IMR-90 (cell line): Measurements from ENCODE around the gene HS2ST1. TPM values are rescaled to one million over a fixed set of nuclear protein-coding genes. Genes with fewer than 3 reads are reported as not detected.

Source experiments
- ATAC-seq: fragments of 200-7000 bp; cut with Tn5 transposase; 2 replicates; pipeline ENCODE4 v1.9.1; 2020; ENCODE audit warnings: low read depth, mild to moderate bottlenecking, moderate library complexity
- BruUV-seq: library from RNA; stranded (reverse); fragments of 400-500 nt; replicated peaks from 2 replicates; lab custom pipeline; 2021; lab: Mats Ljungman, UMichigan
- CTCF ChIA-PET: fragments of 300-600 bp; formaldehyde crosslinking; extraction: SDS; loops from one replicate; lab custom pipeline; 2021; ENCODE audit warnings: antibody characterized with exemption; lab: Yijun Ruan, JAX
- POLR2A ChIA-PET: fragments of 300-600 bp; sonication (Branson Sonifier 250); formaldehyde crosslinking; loops from one replicate; lab custom pipeline; 2022; ENCODE audit warnings: antibody characterized with exemption; ENCODE audit not compliant: unreplicated experiment; lab: Charles Lee
- DNase-seq: peaks from one replicate; pipeline ENCODE4 v3.0.0; 2013
- H2AFZ ChIP-seq: replicated peaks from 2 replicates; pipeline ENCODE3; 2013; ENCODE audit warnings: low read length, mild to moderate bottlenecking; ENCODE audit not compliant: poor library complexity
- H2AK5ac ChIP-seq: 2 replicates; pipeline ENCODE4 v1.6.1; 2013; ENCODE audit warnings: low read depth, low read length, inconsistent platforms
- H2AK9ac ChIP-seq: replicated peaks from 2 replicates; pipeline ENCODE3; 2013; ENCODE audit warnings: mild to moderate bottlenecking, low read depth, low read length, moderate library complexity; ENCODE audit not compliant: poor library complexity
- H2BK120ac ChIP-seq: 2 replicates; pipeline ENCODE4 v1.6.1; 2013; ENCODE audit warnings: low read depth, low read length, inconsistent platforms
- H2BK15ac ChIP-seq: 3 replicates; pipeline ENCODE4 v1.6.1; 2013; ENCODE audit warnings: low read depth, low read length, inconsistent platforms
- H2BK20ac ChIP-seq: 2 replicates; pipeline ENCODE4 v1.6.1; 2013; ENCODE audit warnings: low read depth, mild to moderate bottlenecking, inconsistent platforms, low read length, moderate library complexity
- H2BK5ac ChIP-seq: 2 replicates; pipeline ENCODE4 v1.6.1; 2013; ENCODE audit warnings: mild to moderate bottlenecking, low read depth, low read length, inconsistent platforms; ENCODE audit not compliant: poor library complexity, severe bottlenecking
- H3K14ac ChIP-seq: replicated peaks from 2 replicates; pipeline ENCODE4 v1.6.1; 2013; ENCODE audit warnings: low read depth, low read length, inconsistent platforms
- H3K18ac ChIP-seq: 2 replicates; pipeline ENCODE4 v1.6.1; 2013; ENCODE audit warnings: low read depth, low read length, control low read depth
- H3K23ac ChIP-seq: 2 replicates; pipeline ENCODE4 v1.6.1; 2013; ENCODE audit warnings: low read depth, low read length, inconsistent platforms
- H3K27ac ChIP-seq: 2 replicates; pipeline ENCODE4 v1.5.1; 2013; ENCODE audit warnings: mild to moderate bottlenecking, control low read depth, low read length; ENCODE audit not compliant: insufficient read depth
- H3K27me3 ChIP-seq: 2 replicates; pipeline ENCODE4 v1.6.1; 2013; ENCODE audit warnings: low read length; ENCODE audit not compliant: control insufficient read depth, insufficient read depth
- H3K36me3 ChIP-seq: 2 replicates; pipeline ENCODE4 v1.6.1; 2013; ENCODE audit warnings: low read length, mixed read lengths; ENCODE audit not compliant: control insufficient read depth, insufficient read depth
- H3K4ac ChIP-seq: 2 replicates; pipeline ENCODE4 v1.6.1; 2013; ENCODE audit warnings: low read depth, low read length, inconsistent platforms
- H3K4me1 ChIP-seq: 2 replicates; pipeline ENCODE4 v1.6.1; 2013; ENCODE audit warnings: low read length, mixed read lengths; ENCODE audit not compliant: control insufficient read depth, insufficient read depth
- H3K4me2 ChIP-seq: 2 replicates; pipeline ENCODE4 v1.6.1; 2013; ENCODE audit warnings: low read depth, mild to moderate bottlenecking, control low read depth, low read length, moderate library complexity
- H3K4me3 ChIP-seq: 2 replicates; pipeline ENCODE4 v1.5.1; 2013; ENCODE audit warnings: low read depth, mild to moderate bottlenecking, control low read depth, low read length, moderate library complexity; ENCODE audit not compliant: insufficient read depth
- H3K56ac ChIP-seq: 2 replicates; pipeline ENCODE4 v1.6.1; 2013; ENCODE audit warnings: low read length, inconsistent platforms; ENCODE audit not compliant: insufficient read depth; ENCODE audit errors: extremely low read depth
- H3K79me1 ChIP-seq, 2 experiments: 2 replicates each; pipeline ENCODE4 v1.6.1; 2013; ENCODE audit warnings: low read length in 2 of 2, inconsistent platforms in 1 of 2, low read depth in 1 of 2
- H3K9ac ChIP-seq: 2 replicates; pipeline ENCODE4 v1.6.1; 2013; ENCODE audit warnings: low read depth, low read length, control low read depth
- H3K9me1 ChIP-seq: 2 replicates; pipeline ENCODE4 v1.6.1; 2013; ENCODE audit warnings: low read length, inconsistent platforms; ENCODE audit not compliant: insufficient read depth
- H3K9me3 ChIP-seq: 2 replicates; pipeline ENCODE4 v1.6.1; 2013; ENCODE audit warnings: low read length; ENCODE audit not compliant: control insufficient read depth, insufficient read depth
- H4K20me1 ChIP-seq: 2 replicates; pipeline ENCODE4 v1.6.1; 2013; ENCODE audit warnings: low read length, inconsistent platforms; ENCODE audit not compliant: insufficient read depth
- H4K5ac ChIP-seq: 2 replicates; pipeline ENCODE4 v1.6.1; 2013; ENCODE audit warnings: mild to moderate bottlenecking, low read depth, low read length, control low read depth
- H4K8ac ChIP-seq, 2 experiments: 2 replicates each; pipeline ENCODE4 v1.6.1; 2013; ENCODE audit warnings: low read depth in 2 of 2, low read length in 2 of 2, control low read depth in 1 of 2, inconsistent platforms in 1 of 2
- H4K91ac ChIP-seq: 2 replicates; pipeline ENCODE4 v1.6.1; 2013; ENCODE audit warnings: low read depth, low read length, inconsistent platforms; ENCODE audit not compliant: insufficient read depth
- CHD1 ChIP-seq: IDR thresholded peaks from 2 replicates; pipeline ENCODE4 v1.6.1; 2012; ENCODE audit warnings: low read depth, low read length, improper control_type of control experiment
- FOS ChIP-seq: fragments of 150-350 bp; IDR thresholded peaks from 2 replicates; pipeline ENCODE4 v1.6.1; 2016; ENCODE audit warnings: low read depth, low read length
- MAFK ChIP-seq: IDR thresholded peaks from 2 replicates; pipeline ENCODE4 v1.6.1; 2012; ENCODE audit warnings: low read depth, low read length, improper control_type of control experiment
- MAZ ChIP-seq: IDR thresholded peaks from 2 replicates; pipeline ENCODE4 v1.6.1; 2012; ENCODE audit warnings: low read depth, mild to moderate bottlenecking, low read length, improper control_type of control experiment, moderate library complexity, borderline replicate concordance
- NFE2L2 ChIP-seq: fragments of 150-350 bp; IDR thresholded peaks from 2 replicates; pipeline ENCODE4 v1.6.1; 2016; ENCODE audit warnings: low read depth, mild to moderate bottlenecking, low read length
- POLR2A ChIP-seq: IDR thresholded peaks from 2 replicates; pipeline ENCODE4 v1.6.1; 2012; ENCODE audit warnings: mild to moderate bottlenecking, low read depth, low read length
- RAD21 ChIP-seq: IDR thresholded peaks from 2 replicates; pipeline ENCODE4 v1.6.1; 2012; ENCODE audit warnings: low read length, improper control_type of control experiment
- RCOR1 ChIP-seq: IDR thresholded peaks from 2 replicates; pipeline ENCODE4 v1.6.1; 2012; ENCODE audit warnings: mild to moderate bottlenecking, low read length, improper control_type of control experiment; ENCODE audit not compliant: insufficient replicate concordance
- WGBS, 2 experiments: methylation state at CpG; one replicate each; pipeline versions ENCODE4 v1.1.5 to v1.1.7; 2013; ENCODE audit warnings: missing lambda C conversion rate in 2 of 2; ENCODE audit not compliant: insufficient read length in 1 of 2; ENCODE audit errors: extremely low coverage in 2 of 2; 5-methylcytosine and 5-hydroxymethylcytosine counted together
- dilution Hi-C: fragments of 300-500 bp; cut with HindIII; formaldehyde crosslinking; loops from one replicate; pipeline ENCODE4 v1.14.3; 2018; ENCODE audit warnings: low sequenced_read_pairs; ENCODE audit not compliant: unreplicated experiment
- in situ Hi-C: fragments of 300-500 bp; cut with MboI; formaldehyde crosslinking; loops from 3 replicates; pipeline ENCODE4 v1.14.3; 2019; ENCODE audit warnings: low sequenced_read_pairs, inconsistent platforms, mixed read lengths
- intact Hi-C: fragments of 100-400 bp; cut with micrococcal nuclease; formaldehyde crosslinking; loops from 2 replicates; pipeline ENCODE4 v1.10.0; 2022
- polyA plus RNA-seq, 3 experiments: library from polyadenylated mRNA; depleted of rRNA; stranded (reverse); fragments of >200 nt; gene quantifications; 2 replicates each; pipeline ENCODE4 v1.2.3, GENCODE V29; 2012; ENCODE audit warnings: low replicate concordance in 1 of 3
- total RNA-seq: library from RNA; depleted of rRNA; stranded (reverse); fragments of >200 nt; gene quantifications from 2 replicates; pipeline ENCODE4 v1.2.3, GENCODE V29; 2012

Gene HS2ST1
- total and polyA plus RNA-seq, 2 of the 4 experiments (the other 2 are of a cell fraction): 7.8 to 13.1 TPM

GRCh38 chr1:86868477-86868876 lies 46.0 kb upstream of the HS2ST1 start:
- H2AK5ac ChIP-seq: no peak overlapping the region
- H3K56ac ChIP-seq: no peak overlapping the region
- no peaks in the 10 kb centered on the region for H3K9me3 ChIP-seq
- in situ Hi-C loops (no loop called here), intact Hi-C loops (no loop called here), dilution Hi-C loops (no loop called here)
- no peak overlapping the region for H3K23ac ChIP-seq
- no peaks in the 10 kb centered on the region for H3K27me3 ChIP-seq
- peaks cover 6 to 25% of the 10 kb centered on the region in 2 experiments; a peak in 3 of 4 replicates for H3K79me1 ChIP-seq
- H2BK120ac ChIP-seq: no peak overlapping the region
- H4K91ac ChIP-seq: no peak overlapping the region
- POLR2A ChIA-PET: interaction anchor here (0.6 kb wide), 1 partner anchor 164 kb away, joined by 3 read pairs; the partner anchor contains the start of gene SH3GLB1
- peaks cover 3% of the 10 kb centered on the region for H3K4me1 ChIP-seq
- H4K5ac ChIP-seq: no peak overlapping the region
- H2AFZ ChIP-seq: no peak overlapping the region
- H3K4me2 ChIP-seq: no peak overlapping the region
- no peak overlapping the region for H3K27ac ChIP-seq
- H2AK9ac ChIP-seq: no peak overlapping the region
- no peak overlapping the region for H3K18ac ChIP-seq
- H3K9me1 ChIP-seq: peaks cover 5% of the 10 kb centered on the region; the same call in 1 of the 2 replicates
- H3K36me3 ChIP-seq: peaks cover 4% of the 10 kb centered on the region
- ATAC-seq (no peak), DNase-seq (peak; percentile 7)
- H2BK5ac ChIP-seq: no peak overlapping the region
- no peaks in the 10 kb centered on the region; the same call in 1 of the 2 replicates for H4K20me1 ChIP-seq
- H3K14ac ChIP-seq: no peak overlapping the region
- H3K4ac ChIP-seq: no peak overlapping the region
- H2BK15ac ChIP-seq: no peak overlapping the region
- no peak overlapping the region for H2BK20ac ChIP-seq
- no peak overlapping the region for H3K9ac ChIP-seq
- CTCF ChIA-PET: no interaction called here
- BruUV-seq: no TSS peak
- TF ChIP-seq POLR2A (no peak), MAZ (no peak), CHD1 (no peak), RCOR1 (no peak), NFE2L2 (no peak), MAFK (no peak), RAD21 (no peak), FOS (no peak)
- no peak overlapping the region for H3K4me3 ChIP-seq
- no CpG with 5 or more reads among the region's 1 CpG for WGBS, 2 experiments
- H4K8ac ChIP-seq: no peak overlapping the region
